Measurements from ENCODE around the gene P2RX4.

DNA sequence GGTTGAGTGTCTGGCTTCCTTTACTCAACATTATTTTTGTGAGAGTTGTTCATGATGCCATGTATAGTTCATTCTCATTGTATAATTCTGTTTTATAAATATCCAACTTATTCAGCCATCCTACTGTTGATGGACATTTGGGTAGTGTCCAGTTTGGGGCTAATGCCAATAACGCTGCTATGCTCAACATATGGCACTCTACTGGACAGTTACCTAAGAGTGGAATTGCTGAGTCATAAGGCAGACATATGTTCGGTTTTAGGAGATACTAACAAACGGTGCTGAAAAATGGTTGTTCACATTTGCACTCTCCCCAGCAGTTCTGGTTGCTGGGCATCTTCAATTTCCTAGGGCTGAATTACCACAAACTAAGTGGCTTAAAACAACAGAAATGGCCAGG is 28.7 kb upstream of the P2RX4 start:
- TF ChIP-seq, protein P1, sequence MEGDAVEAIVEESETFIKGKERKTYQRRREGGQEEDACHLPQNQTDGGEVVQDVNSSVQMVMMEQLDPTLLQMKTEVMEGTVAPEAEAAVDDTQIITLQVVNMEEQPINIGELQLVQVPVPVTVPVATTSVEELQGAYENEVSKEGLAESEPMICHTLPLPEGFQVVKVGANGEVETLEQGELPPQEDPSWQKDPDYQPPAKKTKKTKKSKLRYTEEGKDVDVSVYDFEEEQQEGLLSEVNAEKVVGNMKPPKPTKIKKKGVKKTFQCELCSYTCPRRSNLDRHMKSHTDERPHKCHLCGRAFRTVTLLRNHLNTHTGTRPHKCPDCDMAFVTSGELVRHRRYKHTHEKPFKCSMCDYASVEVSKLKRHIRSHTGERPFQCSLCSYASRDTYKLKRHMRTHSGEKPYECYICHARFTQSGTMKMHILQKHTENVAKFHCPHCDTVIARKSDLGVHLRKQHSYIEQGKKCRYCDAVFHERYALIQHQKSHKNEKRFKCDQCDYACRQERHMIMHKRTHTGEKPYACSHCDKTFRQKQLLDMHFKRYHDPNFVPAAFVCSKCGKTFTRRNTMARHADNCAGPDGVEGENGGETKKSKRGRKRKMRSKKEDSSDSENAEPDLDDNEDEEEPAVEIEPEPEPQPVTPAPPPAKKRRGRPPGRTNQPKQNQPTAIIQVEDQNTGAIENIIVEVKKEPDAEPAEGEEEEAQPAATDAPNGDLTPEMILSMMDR (conservative IDR thresholded peaks at IDR 0.05; ENCODE audit: low read depth, low read length): no peak
- TF ChIP-seq EZH2 (IDR thresholded peaks at IDR 0.05; ENCODE audit: borderline replicate concordance, low read depth, low read length, poor library complexity, severe bottlenecking): no peak

Measured in A673 (cell line).